Memory B cell (primary cell): Measurements from ENCODE around the gene ZNF816.
"Not testable (repeated sequence)": the region's sequence is repeated elsewhere in the genome, so short reads cannot be mapped to it uniquely, and the experiment has no call there.

Experiments
- ATAC-seq: fragments of 150-1000 bp; cut with Tn5 transposase; 2 replicates; pipeline ENCODE4 v1.10.0; 2021; ENCODE audit warnings: low read depth, mild to moderate bottlenecking, moderate library complexity
- DNase-seq, 2 donors: peaks; one replicate each; pipeline ENCODE4 v3.0.0; 2022; ENCODE audit warnings: low spot score in 2 of 2
- H3K27ac Mint-ChIP-seq: one replicate; pipeline ENCODE4 v1.8.0; 2022; ENCODE audit warnings: mild to moderate bottlenecking, moderate library complexity, mixed read lengths
- H3K27me3 Mint-ChIP-seq: one replicate; pipeline ENCODE4 v1.8.0; 2022; ENCODE audit warnings: mixed read lengths
- H3K36me3 Mint-ChIP-seq: one replicate; pipeline ENCODE4 v1.8.0; 2022; ENCODE audit warnings: mild to moderate bottlenecking, mixed read lengths
- H3K4me1 Mint-ChIP-seq: one replicate; pipeline ENCODE4 v1.8.0; 2022; ENCODE audit warnings: mixed read lengths
- H3K4me3 Mint-ChIP-seq: one replicate; pipeline ENCODE4 v1.8.0; 2022; ENCODE audit warnings: mild to moderate bottlenecking, moderate library complexity, mixed read lengths
- H3K9me3 Mint-ChIP-seq: one replicate; pipeline ENCODE4 v1.8.0; 2022; ENCODE audit warnings: mixed read lengths

The ZNF816 gene

GRCh38 chr19:52990759-52991418, 28.2 kb upstream of the ZNF816 start:
- Mint-ChIP-seq H3K27me3 (peaks cover 8% of the 10 kb centered on the region), H3K4me3 (no peak overlapping the region), H3K9me3 (peaks cover 24% of the 10 kb centered on the region), H3K36me3 (peaks cover 15% of the 10 kb centered on the region), H3K27ac (no peak overlapping the region), H3K4me1 (peaks cover 5% of the 10 kb centered on the region)
- ATAC-seq: no peak
- no peak for DNase-seq

GRCh38 chr19:52988506-52988905, 25.8 kb upstream of the ZNF816 start:
- H3K9me3 Mint-ChIP-seq: peaks cover 26% of the 10 kb centered on the region
- peaks cover 5% of the 10 kb centered on the region for H3K4me1 Mint-ChIP-seq
- H3K27ac Mint-ChIP-seq: no peak overlapping the region
- no peak for ATAC-seq
- peaks cover 8% of the 10 kb centered on the region for H3K27me3 Mint-ChIP-seq
- no peak for DNase-seq
- peaks cover 19% of the 10 kb centered on the region for H3K36me3 Mint-ChIP-seq
- H3K4me3 Mint-ChIP-seq: no peak overlapping the region

DNA sequence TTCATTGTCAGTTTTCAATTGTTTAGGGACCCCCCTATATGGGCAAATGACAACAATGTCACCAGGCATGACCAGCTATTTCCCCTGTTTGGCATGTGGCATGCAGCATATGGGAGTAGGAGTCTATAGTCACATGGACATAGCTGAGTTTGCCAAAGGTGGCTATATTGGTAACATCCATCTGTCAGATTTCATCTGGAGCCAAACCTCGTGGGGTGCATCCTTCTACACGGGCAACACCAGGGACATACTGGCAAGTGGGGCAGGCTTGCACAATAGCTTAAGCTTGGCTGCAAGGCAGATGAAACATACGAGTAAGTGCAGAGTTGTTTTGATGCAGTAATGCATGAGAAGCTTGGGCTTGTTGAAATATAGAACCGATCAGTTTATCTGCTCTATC, 24.5 kb upstream of the ZNF816 start:
- H3K36me3 Mint-ChIP-seq: peaks cover 15% of the 10 kb centered on the region
- H3K4me1 Mint-ChIP-seq: peaks cover under 1% of the 10 kb centered on the region
- peaks cover 4% of the 10 kb centered on the region for H3K27me3 Mint-ChIP-seq
- peaks cover 22% of the 10 kb centered on the region for H3K9me3 Mint-ChIP-seq
- H3K4me3 Mint-ChIP-seq: no peak overlapping the region
- no peak overlapping the region for H3K27ac Mint-ChIP-seq
- ATAC-seq (no peak), DNase-seq (no peak)

- not testable (repeated sequence) for H3K36me3 Mint-ChIP-seq, DNase-seq, H3K27ac Mint-ChIP-seq, H3K4me3 Mint-ChIP-seq, ATAC-seq, H3K4me1 Mint-ChIP-seq, H3K27me3 Mint-ChIP-seq
- peaks cover 19% of the 10 kb centered on the region for H3K9me3 Mint-ChIP-seq
Observed at GRCh38 chr19:52983167-52983566, 20.5 kb upstream of the ZNF816 start.

DNA sequence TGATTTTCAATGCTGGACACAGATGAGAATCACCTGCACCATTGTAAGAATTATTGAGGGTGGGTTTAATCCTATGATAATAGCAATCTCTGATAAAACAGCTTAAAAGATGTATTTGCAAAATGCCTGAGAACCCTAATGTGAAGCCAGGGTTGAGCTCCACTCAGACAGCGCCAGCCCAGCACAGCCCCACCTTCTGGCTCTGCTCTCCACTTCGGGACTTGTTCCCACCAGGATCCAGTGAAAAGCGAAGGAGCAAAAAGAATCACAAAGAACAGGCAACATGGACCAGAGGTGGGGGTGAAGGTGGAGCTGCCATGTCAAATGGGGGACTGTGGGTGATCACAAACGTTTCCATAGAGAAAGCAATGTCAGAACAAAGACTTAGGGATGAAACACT, 18.6 kb upstream of the ZNF816 start:
- Mint-ChIP-seq H3K27ac (no peak overlapping the region), H3K4me1 (no peaks in the 10 kb centered on the region), H3K9me3 (peaks cover 7% of the 10 kb centered on the region), H3K27me3 (peaks cover 3% of the 10 kb centered on the region), H3K4me3 (no peak overlapping the region), H3K36me3 (peaks cover 3% of the 10 kb centered on the region)
- ATAC-seq (no peak), DNase-seq (no peak)

GRCh38 chr19:52967772-52968171, 5.1 kb upstream of the ZNF816 start:
- Mint-ChIP-seq H3K36me3 (peaks cover 12% of the 10 kb centered on the region), H3K9me3 (peaks cover 6% of the 10 kb centered on the region), H3K4me3 (no peak overlapping the region), H3K27me3 (peaks cover 4% of the 10 kb centered on the region), H3K27ac (no peak overlapping the region), H3K4me1 (peaks cover 5% of the 10 kb centered on the region)
- ATAC-seq (no peak), DNase-seq (no peak)

GRCh38 chr19:52963247-52963618, 552 bp upstream of the ZNF816 start:
- DNase-seq: no peak
- peak; percentile 6 for ATAC-seq
- Mint-ChIP-seq H3K9me3 (peaks cover 6% of the 10 kb centered on the region), H3K4me3 (peak overlapping the region; percentile 93), H3K27me3 (no peaks in the 10 kb centered on the region), H3K27ac (peak overlapping the region; percentile 86), H3K4me1 (peaks cover 14% of the 10 kb centered on the region), H3K36me3 (peaks cover 19% of the 10 kb centered on the region)

- Mint-ChIP-seq H3K27ac (peak overlapping the region; percentile 86), H3K4me3 (peak overlapping the region; percentile 93), H3K27me3 (no peaks in the 10 kb centered on the region), H3K36me3 (peaks cover 29% of the 10 kb centered on the region), H3K9me3 (peaks cover 5% of the 10 kb centered on the region), H3K4me1 (peaks cover 14% of the 10 kb centered on the region)
- no peak for DNase-seq
- ATAC-seq: no peak
Observed at GRCh38 chr19:52961981-52962380, 700 bp downstream of the ZNF816 start.

GRCh38 chr19:52959613-52960295, 2.9 kb downstream of the ZNF816 start:
- Mint-ChIP-seq H3K4me3 (no peak overlapping the region), H3K27ac (no peak overlapping the region), H3K27me3 (no peaks in the 10 kb centered on the region), H3K4me1 (peaks cover 14% of the 10 kb centered on the region), H3K36me3 (peaks cover 50% of the 10 kb centered on the region), H3K9me3 (peaks cover 17% of the 10 kb centered on the region)
- ATAC-seq (no peak), DNase-seq (no peak)

DNA sequence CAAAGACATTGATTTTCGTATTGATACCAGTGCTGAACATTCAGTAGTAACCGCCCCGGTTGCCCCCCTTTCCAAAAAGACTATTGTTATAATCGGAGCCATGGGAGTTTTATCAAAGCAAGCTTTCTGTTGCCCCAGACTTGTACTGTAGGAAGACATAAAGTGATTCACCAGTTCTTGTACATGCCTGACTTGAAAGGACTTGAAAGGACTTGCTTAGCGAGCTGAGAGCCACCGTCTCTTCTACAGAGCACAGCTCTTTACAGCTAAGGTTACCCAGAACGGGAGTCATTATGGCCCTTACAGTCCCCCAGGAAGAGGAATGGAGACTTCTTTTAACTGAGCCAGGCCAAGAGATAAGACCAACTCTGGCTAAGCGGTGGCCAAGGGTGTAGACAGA, 5.1 kb downstream of the ZNF816 start:
- Mint-ChIP-seq H3K9me3 (peaks cover 17% of the 10 kb centered on the region), H3K27ac (no peak overlapping the region), H3K27me3 (no peaks in the 10 kb centered on the region), H3K36me3 (peaks cover 63% of the 10 kb centered on the region), H3K4me3 (no peak overlapping the region), H3K4me1 (peaks cover 9% of the 10 kb centered on the region)
- ATAC-seq (no peak), DNase-seq (no peak)

DNA sequence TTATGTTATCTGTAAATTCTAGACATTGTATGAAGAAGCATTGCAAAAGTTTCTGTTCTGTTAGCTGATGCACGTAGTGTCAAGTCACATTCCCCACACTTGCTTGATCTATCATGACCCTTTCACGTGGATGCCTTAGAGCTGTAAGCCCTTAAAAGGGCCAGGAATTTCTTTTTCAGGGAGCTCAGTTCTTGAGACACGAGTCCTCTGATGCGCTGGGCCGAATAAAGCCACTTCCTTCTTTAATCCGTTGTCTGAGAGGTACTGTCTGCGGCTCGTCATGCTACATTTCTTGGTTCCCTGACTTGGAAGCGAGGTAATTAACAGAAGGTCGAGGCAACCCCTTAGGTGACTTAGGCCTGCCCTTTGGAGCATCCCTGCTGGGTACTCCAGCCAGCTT, 5.8 kb downstream of the ZNF816 start:
- Mint-ChIP-seq H3K27ac (no peak overlapping the region), H3K4me1 (peaks cover 5% of the 10 kb centered on the region), H3K36me3 (peaks cover 70% of the 10 kb centered on the region), H3K27me3 (no peaks in the 10 kb centered on the region), H3K9me3 (peaks cover 21% of the 10 kb centered on the region), H3K4me3 (no peak overlapping the region)
- DNase-seq: no peak
- no peak for ATAC-seq

DNA sequence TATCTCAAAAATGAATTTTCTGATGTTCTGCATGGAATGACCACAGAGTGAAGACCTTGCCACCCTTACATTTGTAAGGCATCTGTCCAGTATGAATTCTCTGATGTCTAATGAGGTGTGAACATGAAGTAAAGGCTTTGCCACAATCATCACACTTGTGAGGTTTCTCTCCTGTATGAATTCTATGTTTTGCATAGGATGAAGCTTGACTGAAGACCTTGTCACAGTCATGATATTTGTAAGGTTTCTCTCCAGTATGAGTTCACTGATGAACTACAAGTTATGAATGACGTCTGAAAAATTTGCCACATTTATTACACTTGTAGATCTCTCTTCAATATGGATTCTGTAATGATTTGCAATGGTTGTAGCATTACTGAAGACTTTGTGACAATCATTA, 13.3 kb downstream of the ZNF816 start:
- Mint-ChIP-seq H3K27ac (no peak overlapping the region), H3K9me3 (peaks cover 14% of the 10 kb centered on the region), H3K36me3 (peaks cover 43% of the 10 kb centered on the region), H3K4me1 (no peaks in the 10 kb centered on the region), H3K27me3 (no peaks in the 10 kb centered on the region), H3K4me3 (no peak overlapping the region)
- no peak for DNase-seq
- ATAC-seq: no peak

- ATAC-seq (no peak), DNase-seq (no peak)
- no peaks in the 10 kb centered on the region for H3K4me1 Mint-ChIP-seq
- peaks cover 39% of the 10 kb centered on the region for H3K36me3 Mint-ChIP-seq
- no peak overlapping the region for H3K4me3 Mint-ChIP-seq
- peaks cover 14% of the 10 kb centered on the region for H3K9me3 Mint-ChIP-seq
- no peaks in the 10 kb centered on the region for H3K27me3 Mint-ChIP-seq
- no peak overlapping the region for H3K27ac Mint-ChIP-seq
Observed at GRCh38 chr19:52948025-52948770, 14.5 kb downstream of the ZNF816 start.
